Epithelial cell of proximal tubule (primary cell): ENCODE results near the gene BACE2. TPM values are rescaled to one million over a fixed set of nuclear protein-coding genes. Genes with fewer than 3 reads are reported as not detected.
"Not testable (repeated sequence)": the region's sequence is repeated elsewhere in the genome, so short reads cannot be mapped to it uniquely, and the experiment has no call there.

ENCODE experiments used
- DNase-seq: peaks from one replicate; pipeline ENCODE4 v3.0.0-alpha.2; 2011; ENCODE audit warnings: low read depth
- H3K4me3 ChIP-seq: 2 replicates; pipeline ENCODE4 v1.5.1; 2011; ENCODE audit warnings: low read depth, mild to moderate bottlenecking, low read length
- CTCF ChIP-seq: conservative IDR thresholded peaks from 2 replicates; pipeline ENCODE4 v1.5.1; 2012; ENCODE audit warnings: low read depth, mild to moderate bottlenecking, low read length
- total RNA-seq: library from RNA; depleted of rRNA; stranded (reverse); fragments of >200 nt; gene quantifications from 2 replicates; pipeline ENCODE4 v1.2.3, GENCODE V29; 2015

The BACE2 gene
- total RNA-seq, 1 donor from 2014 or later = 60.9 TPM

- H3K4me3 ChIP-seq = no peak overlapping the region
- DNase-seq = no peak
- TF ChIP-seq CTCF = no peak
Observed at GRCh38 chr21:41304068-41304720, 136.2 kb downstream of the BACE2 start.

GRCh38 chr21:41307219-41307618, 139.3 kb downstream of the BACE2 start:
- no peak for DNase-seq
- no peak for TF ChIP-seq CTCF
- no peak overlapping the region for H3K4me3 ChIP-seq

- not testable (repeated sequence) for H3K4me3 ChIP-seq, DNase-seq
Observed at GRCh38 chr21:41313285-41314164, 145.6 kb downstream of the BACE2 start.

- TF ChIP-seq CTCF = no peak
- H3K4me3 ChIP-seq = no peak overlapping the region
- no peak for DNase-seq
Observed at GRCh38 chr21:41315726-41316125, 147.8 kb downstream of the BACE2 start.

GRCh38 chr21:41316200-41317062, 148.5 kb downstream of the BACE2 start, which contains the start of gene FAM3B:
TSS of gene FAM3B (plus strand) at chr21:41316801. CDS start at chr21:41316880, 79 bp downstream.
- no peak for DNase-seq
- no peak within 1 kb of the TSS for H3K4me3 ChIP-seq

GRCh38 chr21:41317063-41317392, 149.1 kb downstream of the BACE2 start:
- no peak overlapping the region for H3K4me3 ChIP-seq
- TF ChIP-seq CTCF = no peak
- no peak for DNase-seq

More at GRCh38 chr21:41316200-41317062, 148.5 kb downstream of the BACE2 start, which contains the start of gene FAM3B:
- no peak for TF ChIP-seq CTCF

GRCh38 chr21:41317458-41317857, 149.5 kb downstream of the BACE2 start:
- H3K4me3 ChIP-seq = no peak overlapping the region
- DNase-seq = no peak
- TF ChIP-seq CTCF = no peak
